Large intestine (tissue), 3 donors: ENCODE measurements around the gene GIMAP8. TPM values are rescaled to one million over a fixed set of nuclear protein-coding genes. Genes with fewer than 3 reads are reported as not detected.

Source experiments
- DNase-seq, 2 donors: peaks; one replicate each; pipeline versions ENCODE4 v3.0.0 to v3.0.0-alpha.2; 2013
- H3K27ac ChIP-seq: one replicate; pipeline ENCODE4 v1.5.1; 2013; ENCODE audit warnings: low read length
- H3K27me3 ChIP-seq: 2 replicates; pipeline ENCODE4 v1.6.1; 2013; ENCODE audit warnings: low read length; ENCODE audit not compliant: control insufficient read depth, insufficient read depth
- H3K36me3 ChIP-seq: 2 replicates; pipeline ENCODE4 v1.6.1; 2013; ENCODE audit warnings: low read length; ENCODE audit not compliant: control insufficient read depth, insufficient read depth
- H3K4me1 ChIP-seq: one replicate; pipeline ENCODE4 v1.6.1; 2013; ENCODE audit warnings: low read length; ENCODE audit not compliant: control insufficient read depth, insufficient read depth
- H3K4me3 ChIP-seq: one replicate; pipeline ENCODE4 v1.5.1; 2013; ENCODE audit warnings: low read length
- H3K9me3 ChIP-seq: one replicate; pipeline ENCODE4 v1.6.1; 2013; ENCODE audit warnings: mild to moderate bottlenecking, low read depth, low read length, moderate library complexity; ENCODE audit not compliant: control insufficient read depth
- WGBS: methylation state at CpG from one replicate; pipeline ENCODE4 v1.1.5; 2013; ENCODE audit warnings: low lambda C conversion rate; ENCODE audit not compliant: insufficient coverage; 5-methylcytosine and 5-hydroxymethylcytosine counted together
- polyA plus RNA-seq: library from polyadenylated mRNA; unstranded; fragments of 120-200 nt; gene quantifications from one replicate; pipeline ENCODE4 v1.2.1, GENCODE V29; 2013

GIMAP8 gene
- polyA plus RNA-seq, 1 donor: 6.3 TPM

DNA sequence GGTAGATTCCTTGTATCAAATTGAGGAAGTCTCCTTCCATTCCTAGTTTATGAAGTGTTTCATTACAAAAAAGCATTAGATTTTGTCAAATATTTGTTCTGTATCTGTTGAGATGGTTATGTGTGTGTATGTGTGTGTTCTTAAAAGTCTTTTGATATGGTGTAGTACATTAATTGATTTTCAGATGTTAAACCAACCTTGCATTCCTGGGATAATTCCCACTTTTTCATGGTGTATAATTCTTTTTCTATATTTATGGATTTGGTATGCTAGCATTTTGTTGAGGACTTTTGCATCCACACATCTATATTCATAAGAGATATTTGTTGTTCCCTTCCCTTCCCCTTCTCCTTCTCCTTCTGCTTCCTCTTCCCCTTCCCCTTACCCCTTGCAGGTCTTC is 8.9 kb upstream of the GIMAP8 start:
- no peak overlapping the region for H3K27ac ChIP-seq
- no peaks in the 10 kb centered on the region for H3K27me3 ChIP-seq
- DNase-seq: no peak
- no peaks in the 10 kb centered on the region for H3K36me3 ChIP-seq
- H3K9me3 ChIP-seq: peaks cover 4% of the 10 kb centered on the region
- no peak overlapping the region for H3K4me3 ChIP-seq
- no peaks in the 10 kb centered on the region for H3K4me1 ChIP-seq

DNA sequence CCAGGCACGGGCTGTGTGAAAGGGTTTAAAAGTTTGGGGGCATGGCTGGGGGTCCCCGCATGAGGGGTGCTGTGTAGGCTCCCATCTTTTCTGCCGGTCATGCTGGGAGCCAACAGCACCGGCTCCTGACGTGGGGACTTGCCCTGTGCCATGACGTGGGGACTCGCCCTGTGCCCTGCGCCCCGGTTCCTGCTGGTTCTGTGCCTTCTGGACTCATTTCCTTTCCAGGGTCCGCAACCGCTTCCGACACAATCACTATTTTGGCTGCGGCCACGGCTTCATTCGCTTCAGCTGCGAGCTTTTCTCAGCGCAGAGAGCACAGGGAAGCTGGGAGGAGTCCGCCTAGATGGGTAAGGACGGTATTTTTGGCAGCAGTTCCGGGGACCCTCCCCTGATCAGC is 7.6 kb upstream of the GIMAP8 start:
- Histone ChIP-seq H3K9me3 (peaks cover 4% of the 10 kb centered on the region), H3K27me3 (no peaks in the 10 kb centered on the region), H3K27ac (no peak overlapping the region), H3K4me1 (no peaks in the 10 kb centered on the region), H3K4me3 (no peak overlapping the region), H3K36me3 (no peaks in the 10 kb centered on the region)
- no CpG with 5 or more reads among the region's 20 CpGs for WGBS
- DNase-seq: no peak

DNA sequence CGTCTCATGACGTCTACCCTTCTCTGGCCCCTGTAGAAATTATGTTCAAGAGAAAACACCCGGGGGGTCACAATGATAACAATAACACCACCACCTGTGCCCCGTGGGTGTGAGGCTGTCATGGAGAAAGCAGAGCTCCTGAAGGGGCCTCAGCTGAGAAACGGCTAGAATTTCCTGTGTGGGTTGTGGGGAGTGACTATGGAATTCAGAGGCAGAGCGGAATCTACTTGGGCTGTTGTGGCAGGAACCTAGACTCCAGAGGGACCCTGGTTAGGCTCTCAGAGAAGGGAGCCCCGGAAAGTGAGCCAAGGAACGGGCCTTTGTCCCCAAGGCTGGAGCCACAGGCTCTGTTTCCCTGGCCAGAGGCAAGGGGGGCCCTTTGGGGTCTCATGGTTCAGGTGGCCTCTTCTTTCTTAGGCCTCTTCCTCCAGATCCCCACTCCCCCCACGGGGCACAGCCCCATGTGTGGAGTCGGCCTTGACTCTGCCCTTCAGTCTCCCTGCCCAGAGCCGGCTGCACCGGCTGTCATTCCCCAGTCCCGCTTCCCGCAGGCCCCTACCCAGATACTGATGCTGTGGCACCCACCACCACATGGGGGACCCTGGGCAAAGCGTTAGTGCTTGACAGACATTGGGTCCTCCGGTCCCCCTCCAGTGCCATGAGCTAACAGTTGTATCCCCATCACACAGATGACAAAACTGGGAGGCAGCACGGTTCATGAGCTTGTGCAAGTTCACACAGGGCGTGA is 6.5 kb upstream of the GIMAP8 start:
- no peak for DNase-seq
- Histone ChIP-seq H3K27me3 (no peaks in the 10 kb centered on the region), H3K9me3 (peaks cover 4% of the 10 kb centered on the region), H3K27ac (no peak overlapping the region), H3K4me1 (no peaks in the 10 kb centered on the region), H3K36me3 (no peaks in the 10 kb centered on the region), H3K4me3 (no peak overlapping the region)
- no CpG with 5 or more reads among the region's 18 CpGs for WGBS

DNA sequence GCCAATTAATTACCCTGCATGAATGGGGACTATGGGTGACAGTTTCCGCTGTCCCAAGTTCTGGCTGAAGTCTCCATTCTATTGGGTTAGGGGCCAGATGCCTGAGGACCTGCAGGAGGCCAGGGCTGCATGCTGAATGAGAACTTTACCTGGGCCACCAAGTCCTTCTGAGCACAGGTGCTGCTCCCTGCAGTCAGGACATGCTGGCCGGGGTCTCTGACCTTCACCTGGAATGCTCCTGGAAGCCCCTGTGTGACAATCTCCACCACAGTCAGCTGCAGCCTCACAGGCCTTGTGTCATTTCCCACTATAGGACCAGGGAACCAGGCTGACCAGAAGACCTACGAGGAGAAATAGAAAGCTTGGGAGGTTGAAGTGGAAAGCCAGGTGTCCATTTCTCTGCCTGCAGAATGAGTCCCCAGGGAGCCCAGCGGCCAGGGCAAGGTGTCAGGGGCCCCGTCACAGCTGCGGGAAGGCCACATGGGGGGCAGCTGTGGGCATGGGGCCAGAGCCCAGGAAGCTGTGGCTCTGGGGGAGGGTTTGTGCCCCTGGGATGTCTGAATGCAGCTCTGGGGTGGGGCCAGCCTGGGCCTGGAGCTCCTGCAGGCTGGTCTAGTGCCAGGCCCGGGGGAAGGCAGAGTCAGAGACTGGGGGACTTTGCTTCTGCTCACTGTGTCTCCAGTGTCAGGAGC is 5.6 kb upstream of the GIMAP8 start:
- WGBS: no CpG with 5 or more reads among the region's 7 CpGs
- no peaks in the 10 kb centered on the region for H3K36me3 ChIP-seq
- no peaks in the 10 kb centered on the region for H3K4me1 ChIP-seq
- H3K9me3 ChIP-seq: peaks cover 4% of the 10 kb centered on the region
- no peak overlapping the region for H3K4me3 ChIP-seq
- no peak for DNase-seq
- H3K27ac ChIP-seq: no peak overlapping the region
- no peaks in the 10 kb centered on the region for H3K27me3 ChIP-seq

DNA sequence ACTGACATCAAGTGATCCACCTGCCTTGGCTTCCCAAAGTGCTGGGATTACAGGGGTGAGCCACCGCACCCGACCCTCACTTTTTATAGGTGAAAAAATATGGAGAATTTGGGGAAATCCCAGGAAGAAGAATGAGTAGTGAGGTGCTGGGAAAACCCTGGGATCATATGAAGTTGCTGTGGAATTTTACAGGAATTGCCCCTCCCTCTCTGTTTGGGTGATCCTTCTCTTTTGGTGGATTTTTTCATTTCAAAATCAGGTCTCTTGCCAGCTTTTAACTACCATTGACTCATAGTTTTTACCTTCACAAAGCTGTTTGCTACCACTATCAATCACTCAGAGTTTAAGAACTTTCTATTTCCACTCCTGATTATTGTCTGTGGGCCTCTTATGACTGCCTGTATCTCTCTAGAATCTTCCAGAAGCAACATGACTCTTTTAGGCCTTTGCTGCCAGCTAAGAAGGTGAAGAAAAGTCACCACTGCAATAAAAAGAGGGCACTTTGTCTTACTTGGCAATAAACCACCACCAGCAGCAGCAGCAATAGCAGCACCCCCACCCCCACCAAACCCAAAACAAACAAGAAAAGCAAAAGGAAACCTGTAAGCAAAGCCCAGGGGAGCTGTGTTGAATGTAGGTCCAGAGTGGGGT is 4.0 kb upstream of the GIMAP8 start:
- no peaks in the 10 kb centered on the region for H3K36me3 ChIP-seq
- no peaks in the 10 kb centered on the region for H3K4me1 ChIP-seq
- H3K9me3 ChIP-seq: peaks cover 4% of the 10 kb centered on the region
- 80% methylated on average over 2 of the region's 2 CpGs for WGBS
- H3K4me3 ChIP-seq: no peak overlapping the region
- peaks cover 2% of the 10 kb centered on the region for H3K27me3 ChIP-seq
- peak in 1 of 2 donors; percentile 35 for DNase-seq
- H3K27ac ChIP-seq: no peak overlapping the region

DNA sequence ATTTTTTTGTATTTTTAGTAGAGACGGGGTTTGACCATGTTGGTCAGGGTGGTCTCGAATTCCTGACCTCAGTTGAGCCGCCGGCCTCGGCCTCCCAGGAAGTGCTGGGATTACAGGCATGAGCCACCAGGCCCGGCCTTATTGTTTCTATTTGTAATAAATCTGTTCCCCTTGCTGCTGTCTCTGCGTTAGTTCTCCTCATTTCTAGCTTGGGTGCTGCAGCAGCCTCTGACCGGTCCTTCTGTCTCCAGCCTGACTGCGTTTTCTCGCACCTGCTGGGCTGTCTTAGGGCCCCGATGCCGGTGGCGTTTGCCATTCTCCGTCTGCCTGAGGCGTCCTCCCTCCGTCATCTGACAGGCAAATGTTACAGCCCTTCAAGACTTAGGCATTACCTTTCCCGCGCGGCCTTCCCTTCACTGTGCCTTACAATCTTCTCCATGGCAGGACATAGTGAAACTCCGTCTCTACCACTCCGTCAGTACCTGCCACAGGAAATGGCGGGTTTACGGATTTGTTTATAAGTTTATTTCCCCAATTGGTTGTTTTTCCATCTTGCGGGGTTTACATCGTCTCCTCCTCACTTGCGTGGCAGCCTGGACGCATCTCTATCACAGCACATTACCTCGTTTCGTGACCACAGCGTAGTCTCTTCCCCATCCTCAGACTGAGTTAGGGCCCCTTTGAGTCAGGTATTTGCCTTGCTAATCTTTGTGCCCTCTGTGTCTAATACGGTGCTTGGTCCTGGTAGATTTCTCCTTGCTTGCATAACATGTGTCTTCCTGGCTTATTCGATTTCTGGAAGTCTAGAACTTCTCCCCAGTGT is 2.3 kb upstream of the GIMAP8 start:
- WGBS: 95% methylated on average over 13 of the region's 32 CpGs

DNA sequence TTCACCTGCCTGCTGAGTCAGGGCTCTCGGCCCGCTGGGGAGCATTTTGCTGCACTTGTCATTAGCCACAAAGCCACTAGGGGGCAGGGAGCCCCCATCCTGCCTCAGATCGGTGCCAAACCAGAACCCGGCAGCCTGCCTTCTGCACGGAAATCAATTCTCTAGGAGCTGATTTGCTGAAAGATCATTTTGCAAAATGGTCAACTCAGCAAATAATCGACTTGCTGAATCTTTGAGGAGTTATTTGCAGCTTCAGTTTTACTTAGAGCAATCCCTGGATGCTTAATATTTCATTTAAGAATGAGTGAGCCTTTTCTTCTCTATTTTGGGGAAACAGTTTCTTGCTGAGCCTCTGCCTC is 1.7 kb upstream of the GIMAP8 start:
- DNase-seq: peak; percentile 40 to 54
- no peaks in the 10 kb centered on the region for H3K9me3 ChIP-seq
- WGBS: no CpG with 5 or more reads among the region's 6 CpGs
- no peaks in the 10 kb centered on the region for H3K4me1 ChIP-seq
- no peak overlapping the region for H3K4me3 ChIP-seq
- H3K27me3 ChIP-seq: peaks cover 2% of the 10 kb centered on the region
- no peak overlapping the region for H3K27ac ChIP-seq
- H3K36me3 ChIP-seq: no peaks in the 10 kb centered on the region

More for the DNA sequence above, 2.3 kb upstream of the GIMAP8 start:
- Histone ChIP-seq H3K36me3 (no peaks in the 10 kb centered on the region), H3K27ac (no peak overlapping the region), H3K9me3 (no peaks in the 10 kb centered on the region), H3K4me3 (no peak overlapping the region), H3K4me1 (no peaks in the 10 kb centered on the region), H3K27me3 (peaks cover 2% of the 10 kb centered on the region)
- DNase-seq: no peak

DNA sequence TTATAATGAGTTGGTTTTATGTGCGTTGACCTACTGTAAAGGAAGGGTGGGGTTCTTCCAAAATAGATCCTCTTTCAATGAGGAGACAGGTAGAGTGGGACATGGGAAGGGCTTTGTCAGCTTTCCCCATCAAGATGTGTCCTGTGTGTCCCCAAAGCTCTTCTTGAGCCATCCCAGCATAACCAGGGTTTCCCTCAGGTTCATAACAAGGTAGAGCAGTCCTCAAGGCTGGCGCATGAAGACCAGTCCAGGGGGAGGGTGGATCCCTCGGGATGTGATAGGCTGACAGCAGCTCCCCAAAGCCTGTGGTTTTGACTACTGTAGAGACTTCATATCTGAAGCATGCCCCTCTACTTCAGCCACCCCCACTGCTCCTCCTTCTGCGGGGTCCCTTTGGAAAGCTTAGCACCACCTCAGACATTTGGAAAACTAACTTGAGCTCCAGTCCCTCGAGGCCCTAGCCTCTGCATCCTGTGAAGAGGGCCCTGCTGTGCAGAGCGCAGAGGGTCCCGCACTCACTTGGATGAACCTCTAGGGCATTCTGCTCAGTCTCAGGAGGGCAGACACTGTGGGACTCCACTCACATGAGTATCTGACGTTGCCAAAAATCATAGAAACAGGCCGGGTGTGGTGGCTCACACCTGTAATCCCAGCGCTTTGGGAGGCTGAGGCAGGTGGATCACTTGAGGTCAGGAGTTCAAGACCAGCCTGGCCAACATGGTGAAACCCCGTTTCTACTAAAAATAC is 1.1 kb upstream of the GIMAP8 start:
- Histone ChIP-seq H3K4me1 (no peaks in the 10 kb centered on the region), H3K9me3 (no peaks in the 10 kb centered on the region), H3K36me3 (no peaks in the 10 kb centered on the region), H3K27ac (no peak overlapping the region), H3K4me3 (no peak overlapping the region), H3K27me3 (peaks cover 2% of the 10 kb centered on the region)
- DNase-seq: no peak
- no CpG with 5 or more reads among the region's 11 CpGs for WGBS

DNA sequence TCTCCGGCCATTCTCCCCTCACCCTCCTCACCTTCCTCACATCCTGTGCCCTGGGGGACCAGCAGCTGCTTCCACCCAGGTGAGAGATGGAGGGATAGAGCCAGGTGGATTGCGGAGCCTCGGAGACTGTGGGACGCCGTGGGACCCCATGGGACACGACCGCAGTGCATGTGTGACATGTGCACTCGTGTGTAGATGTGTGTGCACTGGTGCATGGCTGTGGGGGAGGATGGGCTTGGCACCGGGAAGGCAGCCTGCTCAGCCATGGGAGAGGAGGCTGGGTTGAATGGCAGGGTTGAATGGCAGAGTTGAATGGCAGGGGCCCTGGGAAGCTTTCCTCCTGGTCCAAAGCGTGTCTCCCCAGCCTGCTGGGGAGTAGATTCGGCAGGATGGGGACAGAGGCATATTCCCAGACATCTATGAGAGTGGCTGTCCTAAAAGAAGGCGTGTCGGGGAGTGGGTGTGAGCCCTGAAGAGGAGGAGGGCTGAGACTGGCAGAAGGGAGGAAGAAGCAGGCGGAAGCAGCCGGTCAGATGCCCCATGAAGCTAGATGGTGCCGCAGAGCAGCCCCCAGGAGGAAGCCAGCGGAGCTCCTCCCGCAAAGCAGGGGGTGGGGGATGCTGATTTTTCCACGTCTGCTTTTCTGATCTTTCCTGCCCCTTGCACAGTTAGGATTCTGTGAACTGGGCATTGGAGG is 815 bp downstream of the GIMAP8 start:
- Histone ChIP-seq H3K4me3 (peak overlapping the region; percentile 32), H3K27ac (peak overlapping the region; percentile 22), H3K36me3 (no peaks in the 10 kb centered on the region), H3K27me3 (peaks cover 2% of the 10 kb centered on the region), H3K4me1 (no peaks in the 10 kb centered on the region), H3K9me3 (no peaks in the 10 kb centered on the region)
- no peak for DNase-seq
- WGBS: no CpG with 5 or more reads among the region's 19 CpGs
